GM23338 (cell line): ENCODE measurements around the gene CYLC1.

ENCODE experiments used
- EZH2 ChIP-seq: fragments of 200-600 bp; sonication (generic); IDR thresholded peaks from one replicate; pipeline ENCODE4 v1.8.0; 2017; ENCODE audit warnings: antibody characterized with exemption, mild to moderate bottlenecking, low read depth; ENCODE audit not compliant: unreplicated experiment
- REST ChIP-seq: IDR thresholded peaks from one replicate; pipeline ENCODE4 v1.6.1; 2018; ENCODE audit warnings: antibody characterized with exemption; ENCODE audit not compliant: unreplicated experiment
- TF ChIP-seq, protein P1 (sequence below), 2 experiments: fragments of 200-600 bp in 1 of 2; sonication (generic) in 1 of 2; conservative IDR thresholded peaks; 2 replicates each; pipeline versions ENCODE4 v1.5.1 to v1.6.1; 2016 to 2017; ENCODE audit warnings: antibody characterized with exemption in 2 of 2, low read depth in 2 of 2, mild to moderate bottlenecking in 2 of 2, moderate library complexity in 1 of 2

DNA sequence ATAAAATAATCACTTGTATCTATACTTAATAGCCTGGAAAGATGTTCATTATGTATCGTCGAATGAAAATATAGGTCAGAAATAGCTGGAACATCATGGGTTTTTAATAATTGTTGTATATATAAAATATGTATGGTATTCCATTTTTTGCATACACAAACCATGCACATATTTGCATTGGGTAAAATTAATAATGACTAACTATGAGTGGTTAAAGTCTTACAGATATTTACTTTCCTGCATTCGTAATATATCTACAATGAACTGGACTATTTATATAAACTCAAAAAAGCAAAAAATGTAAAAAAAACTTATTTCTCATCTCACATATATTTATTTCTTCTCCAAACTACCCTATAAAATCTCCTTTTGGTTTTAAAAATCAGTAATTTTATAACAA, 46.0 kb downstream of the CYLC1 start:
- TF ChIP-seq, protein P1, sequence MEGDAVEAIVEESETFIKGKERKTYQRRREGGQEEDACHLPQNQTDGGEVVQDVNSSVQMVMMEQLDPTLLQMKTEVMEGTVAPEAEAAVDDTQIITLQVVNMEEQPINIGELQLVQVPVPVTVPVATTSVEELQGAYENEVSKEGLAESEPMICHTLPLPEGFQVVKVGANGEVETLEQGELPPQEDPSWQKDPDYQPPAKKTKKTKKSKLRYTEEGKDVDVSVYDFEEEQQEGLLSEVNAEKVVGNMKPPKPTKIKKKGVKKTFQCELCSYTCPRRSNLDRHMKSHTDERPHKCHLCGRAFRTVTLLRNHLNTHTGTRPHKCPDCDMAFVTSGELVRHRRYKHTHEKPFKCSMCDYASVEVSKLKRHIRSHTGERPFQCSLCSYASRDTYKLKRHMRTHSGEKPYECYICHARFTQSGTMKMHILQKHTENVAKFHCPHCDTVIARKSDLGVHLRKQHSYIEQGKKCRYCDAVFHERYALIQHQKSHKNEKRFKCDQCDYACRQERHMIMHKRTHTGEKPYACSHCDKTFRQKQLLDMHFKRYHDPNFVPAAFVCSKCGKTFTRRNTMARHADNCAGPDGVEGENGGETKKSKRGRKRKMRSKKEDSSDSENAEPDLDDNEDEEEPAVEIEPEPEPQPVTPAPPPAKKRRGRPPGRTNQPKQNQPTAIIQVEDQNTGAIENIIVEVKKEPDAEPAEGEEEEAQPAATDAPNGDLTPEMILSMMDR (conservative IDR thresholded peaks at IDR 0.05; ENCODE audit: low read depth in 2 of 2) = no peak
- no peak for TF ChIP-seq REST
- TF ChIP-seq EZH2 = no peak
